ENCODE data around the gene S100A10. TPM values are rescaled to one million over a fixed set of nuclear protein-coding genes. Genes with fewer than 3 reads are reported as not detected.

S100A10 gene
- total and polyA plus RNA-seq, 2 experiments from 2014 or later, result 14.6 to 103 TPM

DNA sequence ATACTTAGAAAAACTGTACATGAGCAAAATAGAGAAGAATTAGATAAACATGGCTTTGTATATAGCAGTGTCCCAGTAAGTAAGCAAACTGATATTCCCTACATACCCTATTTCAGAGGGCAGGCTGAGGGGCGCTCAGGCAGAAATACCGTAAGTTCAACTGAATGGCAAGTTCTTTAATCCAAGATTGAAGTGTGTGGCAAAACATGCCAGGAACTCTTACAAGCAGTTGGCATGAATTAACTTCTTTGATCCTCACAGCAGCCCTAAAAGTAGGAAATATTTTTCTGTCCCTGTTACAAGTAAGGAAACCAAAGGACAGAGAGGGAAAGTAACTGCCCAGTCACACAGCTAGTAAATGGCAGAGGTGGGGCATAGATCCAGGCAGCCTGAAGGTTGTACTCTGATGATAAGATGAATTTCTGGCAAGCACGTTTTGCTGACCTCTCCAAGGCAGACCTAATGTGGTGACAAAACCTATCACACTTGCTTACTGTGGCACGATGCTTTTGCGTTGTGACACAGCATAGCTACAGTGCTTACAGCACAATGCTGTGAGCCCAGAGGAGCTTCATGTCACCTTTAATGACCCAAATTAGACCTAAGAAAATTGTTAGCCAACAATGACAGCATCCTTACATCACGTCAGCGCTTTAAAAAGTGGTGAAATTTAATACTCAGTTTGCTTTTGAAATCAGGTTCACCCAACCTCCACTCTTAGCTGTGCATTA is 49.4 kb downstream of the S100A10 start:
- peak in 1 of 2 donors; percentile 14 for DNase-seq (ENCODE audit: low read depth in 1 of 2, low spot score in 1 of 2)
- TF ChIP-seq, protein P1, sequence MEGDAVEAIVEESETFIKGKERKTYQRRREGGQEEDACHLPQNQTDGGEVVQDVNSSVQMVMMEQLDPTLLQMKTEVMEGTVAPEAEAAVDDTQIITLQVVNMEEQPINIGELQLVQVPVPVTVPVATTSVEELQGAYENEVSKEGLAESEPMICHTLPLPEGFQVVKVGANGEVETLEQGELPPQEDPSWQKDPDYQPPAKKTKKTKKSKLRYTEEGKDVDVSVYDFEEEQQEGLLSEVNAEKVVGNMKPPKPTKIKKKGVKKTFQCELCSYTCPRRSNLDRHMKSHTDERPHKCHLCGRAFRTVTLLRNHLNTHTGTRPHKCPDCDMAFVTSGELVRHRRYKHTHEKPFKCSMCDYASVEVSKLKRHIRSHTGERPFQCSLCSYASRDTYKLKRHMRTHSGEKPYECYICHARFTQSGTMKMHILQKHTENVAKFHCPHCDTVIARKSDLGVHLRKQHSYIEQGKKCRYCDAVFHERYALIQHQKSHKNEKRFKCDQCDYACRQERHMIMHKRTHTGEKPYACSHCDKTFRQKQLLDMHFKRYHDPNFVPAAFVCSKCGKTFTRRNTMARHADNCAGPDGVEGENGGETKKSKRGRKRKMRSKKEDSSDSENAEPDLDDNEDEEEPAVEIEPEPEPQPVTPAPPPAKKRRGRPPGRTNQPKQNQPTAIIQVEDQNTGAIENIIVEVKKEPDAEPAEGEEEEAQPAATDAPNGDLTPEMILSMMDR (IDR thresholded peaks at IDR 0.05; ENCODE audit: low read depth, low read length), result no peak
- Histone ChIP-seq H3K27ac (no peak overlapping the region), H3K27me3 (no peaks in the 10 kb centered on the region), H3K4me3 (no peak overlapping the region), H3K36me3 (no peaks in the 10 kb centered on the region), H3K4me1 (ENCODE audit: low read depth) (peaks cover 4% of the 10 kb centered on the region), H3K9me3 (ENCODE audit: low read depth) (no peaks in the 10 kb centered on the region)

GRCh38 chr1:151943591-151943990 is 50.1 kb downstream of the S100A10 start:
- H3K27me3 ChIP-seq, result no peaks in the 10 kb centered on the region
- no peak overlapping the region for H3K4me3 ChIP-seq
- no peaks in the 10 kb centered on the region for H3K36me3 ChIP-seq
- TF ChIP-seq, protein P1 (IDR thresholded peaks at IDR 0.05; ENCODE audit: low read depth, low read length), result no peak
- no peaks in the 10 kb centered on the region for H3K9me3 ChIP-seq (ENCODE audit: low read depth)
- no peak overlapping the region for H3K27ac ChIP-seq
- H3K4me1 ChIP-seq (ENCODE audit: low read depth), result peaks cover 4% of the 10 kb centered on the region
- DNase-seq (ENCODE audit: low read depth in 1 of 2, low spot score in 1 of 2), result no peak

DNA sequence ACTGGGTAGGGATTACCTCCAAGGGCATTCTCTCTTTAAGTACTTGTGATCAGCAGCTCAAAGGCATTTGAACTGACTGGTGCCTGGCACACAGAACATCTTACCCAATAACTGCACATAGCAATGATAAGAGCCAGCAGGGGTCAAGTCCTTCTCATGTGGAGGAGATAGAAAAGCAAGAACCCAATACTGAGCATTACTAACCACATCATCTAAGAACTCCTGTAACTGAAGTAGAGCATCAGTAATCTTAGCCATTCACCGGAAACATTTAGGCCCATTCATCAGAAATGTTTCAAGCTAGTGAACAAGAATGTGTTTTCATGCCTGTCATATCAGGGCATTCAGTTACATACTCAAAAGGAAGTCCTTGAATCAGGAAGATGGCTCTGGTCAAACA is 50.8 kb downstream of the S100A10 start:
- H3K4me3 ChIP-seq, result no peak overlapping the region
- H3K27me3 ChIP-seq, result no peaks in the 10 kb centered on the region
- peak in 1 of 2 donors; percentile 36 for DNase-seq (ENCODE audit: low read depth in 1 of 2, low spot score in 1 of 2)
- H3K27ac ChIP-seq, result no peak overlapping the region
- H3K9me3 ChIP-seq (ENCODE audit: low read depth), result no peaks in the 10 kb centered on the region
- peaks cover 4% of the 10 kb centered on the region for H3K4me1 ChIP-seq (ENCODE audit: low read depth)
- H3K36me3 ChIP-seq, result no peaks in the 10 kb centered on the region
- TF ChIP-seq, protein P1 (IDR thresholded peaks at IDR 0.05; ENCODE audit: low read depth, low read length), result no peak

- H3K4me1 ChIP-seq (ENCODE audit: low read depth), result peaks cover 15% of the 10 kb centered on the region
- H3K4me3 ChIP-seq, result no peak overlapping the region
- no peaks in the 10 kb centered on the region for H3K27me3 ChIP-seq
- TF ChIP-seq, protein P1 (IDR thresholded peaks at IDR 0.05; ENCODE audit: low read depth, low read length), result no peak
- DNase-seq (ENCODE audit: low read depth in 1 of 2, low spot score in 1 of 2), result no peak
- no peaks in the 10 kb centered on the region for H3K9me3 ChIP-seq (ENCODE audit: low read depth)
- H3K27ac ChIP-seq, result no peak overlapping the region
- H3K36me3 ChIP-seq, result no peaks in the 10 kb centered on the region
These were observed 53.1 kb downstream of the S100A10 start for GRCh38 chr1:151940541-151940940.

DNA sequence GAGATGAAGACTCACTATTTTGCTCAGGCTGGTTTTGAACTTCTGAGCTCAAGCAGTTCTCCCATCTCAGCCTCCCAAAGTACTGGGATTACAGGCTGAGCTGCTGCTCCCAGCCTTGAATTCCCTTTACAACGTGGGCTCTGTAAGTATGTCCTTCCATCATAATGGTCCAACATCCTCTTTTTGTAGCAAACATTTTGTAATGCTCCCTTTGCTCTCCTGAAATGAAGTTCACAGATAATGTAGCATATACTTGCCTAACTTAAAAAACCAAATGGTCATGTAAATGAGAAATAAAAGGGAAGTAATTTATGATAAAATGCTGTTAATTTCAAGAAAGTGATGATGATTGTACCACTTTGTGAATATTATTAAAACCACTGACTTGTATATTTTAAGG is 53.9 kb downstream of the S100A10 start:
- TF ChIP-seq, protein P1 (IDR thresholded peaks at IDR 0.05; ENCODE audit: low read depth, low read length), result no peak
- H3K27me3 ChIP-seq, result no peaks in the 10 kb centered on the region
- peaks cover 15% of the 10 kb centered on the region for H3K4me1 ChIP-seq (ENCODE audit: low read depth)
- no peaks in the 10 kb centered on the region for H3K9me3 ChIP-seq (ENCODE audit: low read depth)
- no peak overlapping the region for H3K27ac ChIP-seq
- no peak overlapping the region for H3K4me3 ChIP-seq
- DNase-seq (ENCODE audit: low read depth in 1 of 2, low spot score in 1 of 2), result no peak
- no peaks in the 10 kb centered on the region for H3K36me3 ChIP-seq
